Spleen (tissue), 7 donors: ENCODE data around the gene TEX14.

ENCODE experiments used
- POLR2A ChIP-seq, 3 donors: fragments of 450-650 bp; IDR thresholded peaks; one replicate each; pipeline ENCODE4 v1.5.1; 2017; ENCODE audit warnings: antibody characterized with exemption in 3 of 3, mild to moderate bottlenecking in 1 of 3
- TF ChIP-seq, protein P1 (sequence below), 11 experiments: fragments of 200-600 bp in 7 of 11; fragments of 450-650 bp in 4 of 11; sonication (generic) in 4 of 11; IDR thresholded peaks in 8 of 11; conservative IDR thresholded peaks in 3 of 11; 1 replicate in 7 of 11; 2 replicates in 4 of 11; pipeline versions ENCODE4 v1.4.0 to v1.8.0; 2016 to 2021; ENCODE audit warnings: antibody characterized with exemption in 11 of 11, inconsistent platforms in 4 of 11, mild to moderate bottlenecking in 1 of 11
- donor health status: DM: no; HTN: no; CAD: no; lungs with moderate emphysema.
- donor health status: DM: no; HTN: no; CAD: no.
- donor health status: DM: no; HTN: no; CAD: no.

DNA sequence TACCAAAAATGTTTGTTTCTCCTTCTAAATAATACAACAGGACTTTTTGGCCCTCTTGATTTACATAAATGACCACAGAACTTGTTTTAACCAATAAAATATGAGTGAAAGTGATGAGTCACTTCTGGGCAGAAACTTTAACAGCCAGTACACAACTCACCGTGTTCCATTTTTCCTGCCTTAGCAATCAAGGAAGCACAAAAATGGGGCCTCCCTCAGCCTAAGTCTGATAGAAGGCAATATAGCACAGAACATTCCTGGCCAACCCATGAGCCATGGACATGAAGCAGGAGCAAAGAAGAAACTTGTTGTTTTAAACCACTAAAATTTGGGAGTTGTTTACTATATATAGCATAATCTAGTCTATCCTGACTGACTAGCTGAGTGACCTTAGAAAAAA, 116.3 kb downstream of the TEX14 start:
- TF ChIP-seq, protein P1, sequence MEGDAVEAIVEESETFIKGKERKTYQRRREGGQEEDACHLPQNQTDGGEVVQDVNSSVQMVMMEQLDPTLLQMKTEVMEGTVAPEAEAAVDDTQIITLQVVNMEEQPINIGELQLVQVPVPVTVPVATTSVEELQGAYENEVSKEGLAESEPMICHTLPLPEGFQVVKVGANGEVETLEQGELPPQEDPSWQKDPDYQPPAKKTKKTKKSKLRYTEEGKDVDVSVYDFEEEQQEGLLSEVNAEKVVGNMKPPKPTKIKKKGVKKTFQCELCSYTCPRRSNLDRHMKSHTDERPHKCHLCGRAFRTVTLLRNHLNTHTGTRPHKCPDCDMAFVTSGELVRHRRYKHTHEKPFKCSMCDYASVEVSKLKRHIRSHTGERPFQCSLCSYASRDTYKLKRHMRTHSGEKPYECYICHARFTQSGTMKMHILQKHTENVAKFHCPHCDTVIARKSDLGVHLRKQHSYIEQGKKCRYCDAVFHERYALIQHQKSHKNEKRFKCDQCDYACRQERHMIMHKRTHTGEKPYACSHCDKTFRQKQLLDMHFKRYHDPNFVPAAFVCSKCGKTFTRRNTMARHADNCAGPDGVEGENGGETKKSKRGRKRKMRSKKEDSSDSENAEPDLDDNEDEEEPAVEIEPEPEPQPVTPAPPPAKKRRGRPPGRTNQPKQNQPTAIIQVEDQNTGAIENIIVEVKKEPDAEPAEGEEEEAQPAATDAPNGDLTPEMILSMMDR (IDR thresholded peaks at IDR 0.05 in 8 of 11, conservative IDR thresholded peaks at IDR 0.05 in 3 of 11) = no peak
- TF ChIP-seq POLR2A (IDR thresholded peaks at IDR 0.05) = no peak
